Heart right ventricle (tissue), 16 donors: ENCODE measurements around the gene SFSWAP. TPM values are rescaled to one million over a fixed set of nuclear protein-coding genes. Genes with fewer than 3 reads are reported as not detected.
"Not testable (repeated sequence)": the region's sequence is repeated elsewhere in the genome, so short reads cannot be mapped to it uniquely, and the experiment has no call there.

ENCODE experiments used
- ATAC-seq, 8 donors: fragments of 200-7000 bp; cut with Tn5 transposase; one replicate each; pipeline ENCODE4 v1.9.1; 2020; ENCODE audit warnings: mild to moderate bottlenecking in 8 of 8, moderate library complexity in 8 of 8, moderate number of reproducible peaks in 1 of 8
- DNase-seq, 2 donors: peaks; one replicate each; pipeline ENCODE4 v3.0.0-alpha.2; 2020
- H3K27ac ChIP-seq, 10 donors: fragments of 200-600 bp; sonication (generic) in 2 of 10; one replicate each; pipeline versions ENCODE4 v1.5.0 to v1.8.0; 2020 to 2022; ENCODE audit warnings: mild to moderate bottlenecking in 3 of 10
- H3K27me3 ChIP-seq, 7 donors: fragments of 200-600 bp; one replicate each; pipeline ENCODE4 v1.8.0; 2021 to 2022; ENCODE audit warnings: mild to moderate bottlenecking in 2 of 7
- H3K36me3 ChIP-seq, 9 donors: fragments of 200-600 bp; sonication (generic) in 1 of 9; one replicate each; pipeline versions ENCODE4 v1.5.0 to v1.8.0; 2020 to 2022; ENCODE audit warnings: mild to moderate bottlenecking in 2 of 9
- H3K4me1 ChIP-seq, 9 donors: fragments of 200-600 bp; sonication (generic) in 1 of 9; one replicate each; pipeline versions ENCODE4 v1.5.0 to v1.8.0; 2020 to 2022; ENCODE audit warnings: mild to moderate bottlenecking in 4 of 9
- H3K4me3 ChIP-seq, 10 donors: fragments of 200-600 bp; sonication (generic) in 2 of 10; one replicate each; pipeline versions ENCODE4 v1.5.0 to v1.8.0; 2020 to 2022; ENCODE audit warnings: mild to moderate bottlenecking in 7 of 10, moderate library complexity in 2 of 10
- H3K9me3 ChIP-seq, 11 donors: fragments of 200-600 bp in 10 of 11; sonication (generic) in 2 of 11; one replicate each; pipeline versions ENCODE4 v1.5.0 to v1.8.0; 2013 to 2022; ENCODE audit warnings: mild to moderate bottlenecking in 2 of 11, control low read depth in 1 of 11, moderate library complexity in 1 of 11
- CTCF ChIP-seq, 9 donors: fragments of 200-600 bp; sonication (generic) in 2 of 9; IDR thresholded peaks; one replicate each; pipeline versions ENCODE4 v1.5.0 to v1.8.0; 2021 to 2022; ENCODE audit warnings: antibody characterized with exemption in 9 of 9, mild to moderate bottlenecking in 5 of 9, moderate library complexity in 1 of 9
- WGBS, 2 donors: extraction: QIAGEN DNeasy Blood & Tissue Kit; methylation state at CpG; one replicate each; pipeline ENCODE4 v1.1.7; 2013; ENCODE audit warnings: inconsistent platforms in 1 of 2; 5-methylcytosine and 5-hydroxymethylcytosine counted together
- intact Hi-C, 10 donors: fragments of 100-400 bp; cut with DNase I; formaldehyde crosslinking; loops; one replicate each; pipeline versions ENCODE4 v1.11.1 to v1.14.2; 2022
- polyA plus RNA-seq, 2 donors: library from polyadenylated mRNA; stranded (reverse); fragments of 200-250 nt; gene quantifications; one replicate each; pipeline ENCODE4 v1.2.3, GENCODE V29; 2013
- total RNA-seq, 10 donors: library from RNA; stranded (reverse); fragmentation: NEBNext Ultra II Directional in 3 of 10; extraction: Animal tissue kit (Norgen Biotek cat#: 25700) in 3 of 10; gene quantifications; one replicate each; pipeline versions ENCODE4 v1.2.1 to v1.2.4, GENCODE V29; 2021 to 2023
- donor health status: Arrhythmogenic right ventricular cardiomyopathy.
- donor health status: ischemic (EF 13 %, LVEDD 7.1; RV severe dilation, severe dysfunction).
- donor health status: healthy with polysubstance abuse.
- donor health status: DM: no; HTN: yes; CAD: no.
- donor health status: DM: no; HTN: no; CAD: no.
- donor health status: ischemic (EF 25% LVEDD 6.9; RV normal size, moderate dysfunction).
- donor health status: ischemic (EF 25% LVEDD 5.7; RV mildly dilated, moderate dysfunction).
- donor health status: healthy.
- donor health status: DM: yes; HTN: yes; CAD: no.
- donor health status: Ischemic cardiomyopathy.
- donor health status: ischemic (EF 35%, LVEDD 5.7; RV mildly dilated, moderate dysfunction).
- donor health status: nonischemic (EF 11% LVEDD 7.7; RV severe dilation, severe dysfunction).
- donor health status: DM: yes; HTN: yes; CAD: no.
- donor health status: PGD.
- donor health status: ischemic (EF 29% LVEDD 5.4; RV normal size, mild dysfunction).
- donor health status: nonischemic (EF 23%, LVEDD 6.1; RV moderate dilation, normal function).

SFSWAP gene
- total and polyA plus RNA-seq, 12 donors: 14.5 to 34.1 (median 19.6) TPM

- no peak for DNase-seq
- peak overlapping the region in 5 of 10 donors; percentile 44 to 63 (median 51) for H3K27ac ChIP-seq
- 66 to 72% methylated on average over 5 of the region's 5 CpGs for WGBS, 2 donors
- H3K4me1 ChIP-seq: peaks cover 0 to 11% (median 0%) of the 10 kb centered on the region in 9 donors
- ATAC-seq: peak in 1 of 8 donors; percentile 47
- no peaks in the 10 kb centered on the region for H3K9me3 ChIP-seq
- intact Hi-C loops: no loop called here
- no peak for TF ChIP-seq CTCF (IDR thresholded peaks at IDR 0.05)
- peaks cover 0 to 99% (median 19%) of the 10 kb centered on the region in 9 donors for H3K36me3 ChIP-seq
- no peak overlapping the region for H3K4me3 ChIP-seq
- no peaks in the 10 kb centered on the region for H3K27me3 ChIP-seq
Observed at GRCh38 chr12:131738196-131738595, 27.3 kb downstream of the SFSWAP start.

GRCh38 chr12:131740626-131741025 is 29.7 kb downstream of the SFSWAP start:
- Histone ChIP-seq H3K36me3 (peaks cover 0 to 99% (median 23%) of the 10 kb centered on the region in 9 donors), H3K4me3 (no peak overlapping the region), H3K9me3 (peaks cover 0 to 12% (median 0%) of the 10 kb centered on the region in 11 donors), H3K27me3 (no peaks in the 10 kb centered on the region), H3K27ac (no peak overlapping the region), H3K4me1 (peaks cover 0 to 11% (median 0%) of the 10 kb centered on the region in 9 donors)
- TF ChIP-seq CTCF (IDR thresholded peaks at IDR 0.05): no peak
- DNase-seq (no peak), ATAC-seq (no peak)
- intact Hi-C loops: no loop called here
- WGBS, 2 donors: 81 to 100% methylated on average over 2 of the region's 2 CpGs

DNA sequence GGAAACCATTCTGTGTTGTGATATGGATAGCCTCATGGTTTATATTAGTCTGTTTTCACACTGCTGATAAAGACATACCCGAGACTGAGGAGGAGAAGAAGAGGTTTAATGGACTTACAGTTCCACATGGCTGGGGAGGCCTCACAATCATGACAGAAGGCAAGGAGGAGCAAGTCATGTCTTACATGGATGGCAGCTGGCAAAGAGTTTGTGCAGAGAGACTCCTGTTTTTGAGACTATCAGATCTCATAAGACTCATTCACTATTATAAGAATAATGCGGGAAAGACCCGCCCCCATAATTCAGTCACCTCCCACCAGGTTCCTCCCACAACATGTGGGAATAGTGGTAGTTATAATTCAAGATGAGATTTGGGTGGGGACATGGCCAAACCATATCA is 31.9 kb downstream of the SFSWAP start:
- H3K4me3 ChIP-seq, H3K27me3 ChIP-seq, DNase-seq, intact Hi-C loops, H3K27ac ChIP-seq, H3K4me1 ChIP-seq, ATAC-seq: not testable (repeated sequence)
- Histone ChIP-seq H3K9me3 (peaks cover 0 to 12% (median 0%) of the 10 kb centered on the region in 11 donors), H3K36me3 (peaks cover 0 to 100% (median 23%) of the 10 kb centered on the region in 9 donors)
- WGBS, 2 donors: 97% methylated on average over 3 of the region's 3 CpGs

GRCh38 chr12:131743410-131743809 is 32.5 kb downstream of the SFSWAP start:
- Histone ChIP-seq H3K9me3 (peaks cover 0 to 12% (median 0%) of the 10 kb centered on the region in 11 donors), H3K36me3 (peaks cover 0 to 100% (median 28%) of the 10 kb centered on the region in 9 donors)
- ATAC-seq, H3K27me3 ChIP-seq, H3K4me3 ChIP-seq, H3K27ac ChIP-seq, H3K4me1 ChIP-seq, DNase-seq, intact Hi-C loops: not testable (repeated sequence)
- WGBS, 2 donors: 98 to 100% methylated on average over 8 of the region's 8 CpGs

GRCh38 chr12:131743880-131744279 is 33.0 kb downstream of the SFSWAP start:
- DNase-seq, H3K27ac ChIP-seq, intact Hi-C loops, H3K27me3 ChIP-seq, H3K4me3 ChIP-seq, ATAC-seq, H3K4me1 ChIP-seq: not testable (repeated sequence)
- Histone ChIP-seq H3K36me3 (peaks cover 0 to 100% (median 28%) of the 10 kb centered on the region in 9 donors), H3K9me3 (peaks cover 0 to 12% (median 0%) of the 10 kb centered on the region in 11 donors)
- WGBS, 2 donors: 95 to 99% methylated on average over 4 of the region's 4 CpGs

DNA sequence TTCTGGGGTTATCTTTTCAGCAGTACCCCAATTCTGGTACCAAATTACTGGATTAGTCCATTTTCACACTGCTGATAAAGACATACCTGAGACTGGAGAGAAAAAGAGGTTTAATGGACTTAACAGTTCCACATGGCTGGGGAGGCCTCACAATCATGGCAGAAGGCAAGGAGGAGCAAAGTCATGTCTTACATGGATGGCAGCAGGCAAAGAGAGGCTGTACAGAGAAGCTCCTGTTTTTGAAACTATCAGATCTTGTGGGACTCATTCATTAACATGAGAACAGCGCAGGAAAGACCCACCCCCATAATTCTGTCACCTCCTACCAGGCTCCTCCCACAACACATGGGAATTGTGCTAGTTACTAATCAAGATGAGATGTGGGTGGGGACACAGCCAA is 33.8 kb downstream of the SFSWAP start:
- H3K4me3 ChIP-seq, H3K27ac ChIP-seq, intact Hi-C loops, ATAC-seq, H3K4me1 ChIP-seq, H3K27me3 ChIP-seq, DNase-seq: not testable (repeated sequence)
- WGBS, 2 donors: 96 to 100% methylated on average over 1 of the region's 1 CpG
- Histone ChIP-seq H3K36me3 (peaks cover 0 to 100% (median 28%) of the 10 kb centered on the region in 9 donors), H3K9me3 (peaks cover 0 to 12% (median 0%) of the 10 kb centered on the region in 11 donors)
